ENCODE data around the gene ZNF397.

GRCh38 chr18:35223797-35224196 is 17.0 kb upstream of the ZNF397 start:
- TF ChIP-seq CTCF (IDR thresholded peaks at IDR 0.05; ENCODE audit: low read depth, low read length, poor library complexity, severe bottlenecking), result no peak
- no peak for TF ChIP-seq EZH2phosphoT487 (IDR thresholded peaks at IDR 0.05; ENCODE audit: borderline replicate concordance, low read length)

Measured in DOHH2 (cell line).